ENCODE results near the gene FBXO36. TPM values are rescaled to one million over a fixed set of nuclear protein-coding genes. Genes with fewer than 3 reads are reported as not detected.

Gene FBXO36
- total and polyA plus RNA-seq, 2 of the 4 experiments (the other 2 are of a cell fraction) = 1.3 to 2.2 TPM

DNA sequence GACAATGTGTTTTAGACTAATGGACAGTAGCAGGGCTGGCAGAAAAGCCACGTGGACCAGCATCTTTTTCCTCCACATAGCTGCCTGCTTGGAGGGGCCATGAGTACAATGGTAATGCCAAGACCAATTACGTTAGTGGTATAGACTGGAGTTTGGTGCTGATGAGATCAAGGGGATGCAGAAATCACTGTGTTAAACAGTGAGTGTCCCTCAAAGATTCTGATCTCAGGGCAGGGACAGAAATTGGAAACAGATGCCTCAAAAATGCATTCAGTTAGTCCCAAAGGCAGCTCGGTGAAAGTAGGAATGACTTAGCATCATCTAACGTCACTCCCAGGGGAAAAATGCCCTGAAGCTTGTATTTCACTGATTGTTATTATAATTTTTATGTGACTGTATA lies 74.0 kb downstream of the FBXO36 start:
- no peak overlapping the region for H2BK20ac ChIP-seq (ENCODE audit: low read depth, low read length)
- no peak overlapping the region for H2AK5ac ChIP-seq (ENCODE audit: low read depth, low read length)
- H3K4me2 ChIP-seq (ENCODE audit: low read depth, low read length) = no peak overlapping the region
- H3K56ac ChIP-seq (ENCODE audit: extremely low read depth, insufficient read depth, low read length) = no peak overlapping the region
- H3K9me3 ChIP-seq (ENCODE audit: control insufficient read depth, insufficient read depth, low read length) = no peaks in the 10 kb centered on the region; the same call in 1 of the 2 replicates
- TF ChIP-seq MAFK (IDR thresholded peaks at IDR 0.05; ENCODE audit: low read depth, low read length) (no peak), POLR2A (IDR thresholded peaks at IDR 0.05; ENCODE audit: low read depth, low read length) (no peak)
- TF ChIP-seq, protein P1, sequence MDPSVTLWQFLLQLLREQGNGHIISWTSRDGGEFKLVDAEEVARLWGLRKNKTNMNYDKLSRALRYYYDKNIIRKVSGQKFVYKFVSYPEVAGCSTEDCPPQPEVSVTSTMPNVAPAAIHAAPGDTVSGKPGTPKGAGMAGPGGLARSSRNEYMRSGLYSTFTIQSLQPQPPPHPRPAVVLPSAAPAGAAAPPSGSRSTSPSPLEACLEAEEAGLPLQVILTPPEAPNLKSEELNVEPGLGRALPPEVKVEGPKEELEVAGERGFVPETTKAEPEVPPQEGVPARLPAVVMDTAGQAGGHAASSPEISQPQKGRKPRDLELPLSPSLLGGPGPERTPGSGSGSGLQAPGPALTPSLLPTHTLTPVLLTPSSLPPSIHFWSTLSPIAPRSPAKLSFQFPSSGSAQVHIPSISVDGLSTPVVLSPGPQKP (IDR thresholded peaks at IDR 0.05; ENCODE audit: borderline replicate concordance, low read depth, low read length) = no peak
- H4K20me1 ChIP-seq (ENCODE audit: insufficient read depth, low read length) = no peaks in the 10 kb centered on the region
- H2BK5ac ChIP-seq (ENCODE audit: low read depth, low read length, poor library complexity, severe bottlenecking) = no peak overlapping the region
- intact Hi-C loops (cut with micrococcal nuclease) (no loop called here), in situ Hi-C loops (cut with MboI; ENCODE audit: low sequenced_read_pairs) (no loop called here), dilution Hi-C loops (cut with HindIII; ENCODE audit: low sequenced_read_pairs, unreplicated experiment) (no loop called here)
- POLR2A ChIA-PET (ENCODE audit: unreplicated experiment) = no interaction called here
- H4K8ac ChIP-seq (ENCODE audit: low read depth in 2 of 2, low read length in 2 of 2) = no peak overlapping the region
- no peaks in the 10 kb centered on the region for H3K4me1 ChIP-seq (ENCODE audit: control insufficient read depth, insufficient read depth, low read length)
- H3K18ac ChIP-seq (ENCODE audit: low read depth, low read length) = no peak overlapping the region
- H3K14ac ChIP-seq (replicated peaks; ENCODE audit: low read depth, low read length) = no peak overlapping the region
- H2AFZ ChIP-seq (replicated peaks; ENCODE audit: low read length, poor library complexity) = no peak overlapping the region
- H3K23ac ChIP-seq (ENCODE audit: low read depth, low read length) = no peak overlapping the region
- no peak overlapping the region for H4K91ac ChIP-seq (ENCODE audit: insufficient read depth, low read depth, low read length)
- no peaks in the 10 kb centered on the region for H3K79me1 ChIP-seq (ENCODE audit: low read depth in 1 of 2, low read length in 2 of 2)
- H3K4ac ChIP-seq (ENCODE audit: low read depth, low read length) = no peak overlapping the region
- no peaks in the 10 kb centered on the region for H3K27me3 ChIP-seq (ENCODE audit: control insufficient read depth, insufficient read depth, low read length)
- no peak overlapping the region for H3K27ac ChIP-seq (ENCODE audit: insufficient read depth, low read length)
- H2BK15ac ChIP-seq (ENCODE audit: low read depth, low read length) = no peak overlapping the region
- H3K36me3 ChIP-seq (ENCODE audit: control insufficient read depth, insufficient read depth, low read length) = no peaks in the 10 kb centered on the region
- WGBS, 2 experiments (ENCODE audit: extremely low coverage in 2 of 2, insufficient read length in 1 of 2) = no CpG with 5 or more reads among the region's 4 CpGs
- no peak overlapping the region for H2AK9ac ChIP-seq (replicated peaks; ENCODE audit: low read depth, low read length, poor library complexity)
- no peak overlapping the region for H2BK120ac ChIP-seq (ENCODE audit: low read depth, low read length)
- no TSS peak for BruUV-seq (replicated peaks)
- ATAC-seq (ENCODE audit: low read depth) (no peak), DNase-seq (no peak)
- H3K4me3 ChIP-seq (ENCODE audit: insufficient read depth, low read depth, low read length) = no peak overlapping the region
- CTCF ChIA-PET = interaction anchor here (0.6 kb wide), 1 partner anchor 143 kb away, joined by 3 read pairs; no protein-coding TSS in a partner anchor
- H3K9ac ChIP-seq (ENCODE audit: low read depth, low read length) = no peak overlapping the region
- no peak overlapping the region for H4K5ac ChIP-seq (ENCODE audit: low read depth, low read length)
- H3K9me1 ChIP-seq (ENCODE audit: insufficient read depth, low read length) = no peaks in the 10 kb centered on the region

All from IMR-90 (cell line).